Mesenchymal stem cell (in vitro differentiated cells and primary cell): Measurements from ENCODE around the gene COG7.

ENCODE experiments used
- DNase-seq: peaks from one replicate; pipeline ENCODE4 v3.0.0-alpha.2; 2013
- H2AFZ ChIP-seq: one replicate; pipeline ENCODE4 v1.6.1; 2013; ENCODE audit warnings: low read depth, mild to moderate bottlenecking, control low read depth, inconsistent platforms, low read length, moderate library complexity
- H2AK5ac ChIP-seq: 2 replicates; pipeline ENCODE4 v1.6.1; 2013; ENCODE audit warnings: low read length, moderate library complexity, mild to moderate bottlenecking, inconsistent platforms; ENCODE audit not compliant: severe bottlenecking
- H2BK120ac ChIP-seq: one replicate; pipeline ENCODE4 v1.6.1; 2013; ENCODE audit warnings: low read depth, mild to moderate bottlenecking, inconsistent platforms, low read length, moderate library complexity
- H2BK12ac ChIP-seq, 2 experiments: one replicate each; pipeline ENCODE4 v1.6.1; 2013; ENCODE audit warnings: inconsistent platforms in 2 of 2, low read length in 2 of 2, mild to moderate bottlenecking in 2 of 2, moderate library complexity in 2 of 2, control low read depth in 1 of 2
- H2BK15ac ChIP-seq: one replicate; pipeline ENCODE4 v1.6.1; 2013; ENCODE audit warnings: mild to moderate bottlenecking, low read depth, inconsistent platforms; ENCODE audit not compliant: poor library complexity, severe bottlenecking
- H2BK5ac ChIP-seq: 2 replicates; pipeline ENCODE4 v1.6.1; 2013; ENCODE audit warnings: low read depth, mild to moderate bottlenecking, low read length, control low read depth, inconsistent platforms; ENCODE audit not compliant: poor library complexity, severe bottlenecking
- H3K14ac ChIP-seq, 2 experiments: one replicate each; pipeline ENCODE4 v1.6.1; 2013; ENCODE audit warnings: inconsistent platforms in 2 of 2, low read length in 2 of 2, control low read depth in 1 of 2, mild to moderate bottlenecking in 1 of 2, moderate library complexity in 1 of 2
- H3K18ac ChIP-seq, 2 experiments: one replicate each; pipeline ENCODE4 v1.6.1; 2013; ENCODE audit warnings: inconsistent platforms in 2 of 2, low read length in 2 of 2, control low read depth in 1 of 2, low read depth in 1 of 2, mild to moderate bottlenecking in 1 of 2
- H3K23ac ChIP-seq, 2 experiments: one replicate each; pipeline ENCODE4 v1.6.1; 2013; ENCODE audit warnings: inconsistent platforms in 2 of 2, low read length in 2 of 2, mild to moderate bottlenecking in 2 of 2, moderate library complexity in 2 of 2, control low read depth in 1 of 2
- H3K27ac ChIP-seq: 2 replicates; pipeline ENCODE4 v1.5.1; 2013; ENCODE audit warnings: mild to moderate bottlenecking, moderate library complexity, low read length, control low read depth, inconsistent platforms; ENCODE audit not compliant: poor library complexity, severe bottlenecking
- H3K27me3 ChIP-seq, 2 experiments: 2 replicates each; pipeline versions ENCODE4 v1.6.1 to v1.7.0; 2013; ENCODE audit warnings: low read length in 2 of 2, mild to moderate bottlenecking in 2 of 2, moderate library complexity in 2 of 2, control low read depth in 1 of 2, inconsistent platforms in 1 of 2; ENCODE audit not compliant: control insufficient read depth in 1 of 2, insufficient read depth in 1 of 2
- H3K36me3 ChIP-seq, 2 experiments: 2 replicates each; pipeline versions ENCODE4 v1.6.1 to v1.7.0; 2013; ENCODE audit warnings: low read length in 2 of 2, control low read depth in 1 of 2, inconsistent platforms in 1 of 2, low read depth in 1 of 2, mild to moderate bottlenecking in 1 of 2; ENCODE audit not compliant: insufficient read depth in 2 of 2, control insufficient read depth in 1 of 2
- H3K4ac ChIP-seq, 2 experiments: one replicate each; pipeline ENCODE4 v1.6.1; 2013; ENCODE audit warnings: inconsistent platforms in 2 of 2, low read length in 2 of 2, mild to moderate bottlenecking in 2 of 2, moderate library complexity in 2 of 2, control low read depth in 1 of 2, low read depth in 1 of 2
- H3K4me1 ChIP-seq: 2 replicates; pipeline ENCODE4 v1.6.1; 2013; ENCODE audit warnings: low read depth, low read length, control low read depth; ENCODE audit not compliant: control insufficient read depth, insufficient read depth
- H3K4me2 ChIP-seq: 2 replicates; pipeline ENCODE4 v1.6.1; 2013; ENCODE audit warnings: low read length, mild to moderate bottlenecking, inconsistent platforms; ENCODE audit not compliant: poor library complexity, severe bottlenecking
- H3K4me3 ChIP-seq, 2 experiments: 2 replicates each; pipeline versions ENCODE4 v1.5.1 to v1.7.0; 2013; ENCODE audit warnings: low read length in 2 of 2, mild to moderate bottlenecking in 2 of 2, control low read depth in 1 of 2, low read depth in 1 of 2; ENCODE audit not compliant: insufficient read depth in 1 of 2
- H3K79me1 ChIP-seq: replicated peaks from 2 replicates; pipeline ENCODE4 v1.6.1; 2013; ENCODE audit warnings: mild to moderate bottlenecking, control low read depth, low read length, inconsistent platforms; ENCODE audit not compliant: poor library complexity, severe bottlenecking
- H3K9ac ChIP-seq: 2 replicates; pipeline ENCODE4 v1.7.0; 2013; ENCODE audit warnings: mild to moderate bottlenecking, low read length, moderate library complexity
- H3K9me3 ChIP-seq: 2 replicates; pipeline ENCODE4 v1.7.0; 2013; ENCODE audit warnings: mild to moderate bottlenecking, low read length; ENCODE audit not compliant: control insufficient read depth
- H4K8ac ChIP-seq: one replicate; pipeline ENCODE4 v1.6.1; 2013; ENCODE audit warnings: inconsistent platforms, mild to moderate bottlenecking, low read length, moderate library complexity
- H4K91ac ChIP-seq: one replicate; pipeline ENCODE4 v1.6.1; 2013; ENCODE audit warnings: mild to moderate bottlenecking, low read length, inconsistent platforms
- WGBS: methylation state at CpG from one replicate; pipeline ENCODE4 v1.1.7; 2013; ENCODE audit warnings: mixed read lengths; 5-methylcytosine and 5-hydroxymethylcytosine counted together

COG7 gene

DNA sequence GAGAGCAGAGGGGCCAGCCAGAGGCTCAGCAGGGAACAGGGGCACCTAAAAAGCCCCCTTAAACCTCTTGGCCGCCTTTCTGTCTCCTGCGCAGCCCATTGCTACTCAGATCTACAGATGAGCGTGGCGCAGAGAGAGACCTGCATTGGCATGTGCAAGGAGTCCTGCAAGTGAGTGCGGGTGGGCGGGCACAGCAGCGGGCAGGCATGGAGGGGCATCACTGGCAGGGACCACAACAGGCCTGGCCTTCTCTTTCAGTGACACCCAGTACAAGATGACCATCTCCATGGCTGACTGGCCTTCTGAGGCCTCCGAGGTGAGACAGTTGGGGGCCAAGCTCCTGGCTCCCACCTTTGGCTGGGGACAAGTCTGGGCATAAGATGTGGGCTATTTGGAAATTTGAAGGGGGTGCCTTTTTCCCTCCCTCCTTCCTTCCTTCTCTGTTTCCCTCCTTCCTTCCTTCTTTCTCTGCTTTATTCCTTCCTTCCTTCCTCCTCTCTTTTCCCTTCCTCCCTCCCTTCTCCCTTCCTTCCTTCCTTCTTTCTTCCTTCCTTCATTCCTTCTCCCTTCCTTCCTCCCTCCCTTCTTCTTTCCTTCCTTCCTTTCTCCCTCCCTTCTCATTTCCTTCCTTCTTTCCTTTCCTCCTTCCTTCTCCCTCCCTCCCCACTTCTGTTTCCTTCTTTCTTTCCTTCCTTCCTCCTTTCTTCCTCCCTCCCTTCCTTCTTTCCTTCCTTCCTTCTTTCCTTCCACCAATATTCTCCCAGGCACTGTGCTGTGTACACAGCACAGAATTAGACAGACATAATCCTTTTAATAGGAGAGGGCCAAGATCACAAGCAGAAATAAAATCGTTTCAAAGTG is 75.7 kb downstream of the COG7 start:
- WGBS, result 94% methylated on average over 8 of the region's 9 CpGs
- no peaks in the 10 kb centered on the region for H3K36me3 ChIP-seq
- H4K91ac ChIP-seq, result no peak overlapping the region
- no peak overlapping the region for H2AFZ ChIP-seq
- no peak overlapping the region for H3K4me3 ChIP-seq
- peaks cover 3% of the 10 kb centered on the region for H3K4me1 ChIP-seq
- no peak overlapping the region for H3K9ac ChIP-seq
- H2BK12ac ChIP-seq, result no peak overlapping the region
- H3K27me3 ChIP-seq, result peaks cover 12 to 24% of the 10 kb centered on the region in 2 experiments
- H3K18ac ChIP-seq, result no peak overlapping the region
- H3K27ac ChIP-seq, result no peak overlapping the region
- no peak for DNase-seq
- no peak overlapping the region for H4K8ac ChIP-seq
- H2BK5ac ChIP-seq, result no peak overlapping the region
- no peaks in the 10 kb centered on the region for H3K79me1 ChIP-seq
- no peak overlapping the region for H3K4me2 ChIP-seq
- H3K9me3 ChIP-seq, result no peaks in the 10 kb centered on the region
- no peak overlapping the region for H2BK120ac ChIP-seq
- H3K4ac ChIP-seq, result no peak overlapping the region
- H3K23ac ChIP-seq, result no peak overlapping the region
- H3K14ac ChIP-seq, result no peak overlapping the region
- H2AK5ac ChIP-seq, result no peak overlapping the region
- H2BK15ac ChIP-seq, result no peak overlapping the region

DNA sequence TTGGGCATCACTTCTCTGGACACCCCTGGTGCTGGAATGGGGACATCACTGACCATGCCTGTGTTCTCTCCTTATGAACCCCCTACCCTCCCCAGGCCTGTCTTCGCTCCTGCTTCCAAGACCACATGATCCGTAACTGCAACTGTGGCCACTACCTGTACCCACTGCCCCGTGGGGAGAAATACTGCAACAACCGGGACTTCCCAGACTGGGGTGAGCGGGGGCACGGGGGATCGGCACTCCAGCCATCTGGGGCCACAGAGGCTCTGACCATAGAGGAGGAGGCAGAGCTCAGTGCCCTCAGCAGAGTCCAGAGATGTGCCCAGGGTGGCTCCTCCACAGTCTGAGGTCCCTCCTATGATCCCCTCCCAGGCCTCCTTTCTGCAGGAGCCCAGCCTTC is 77.3 kb downstream of the COG7 start:
- no peak for DNase-seq
- Histone ChIP-seq H2AFZ (no peak overlapping the region), H2BK5ac (no peak overlapping the region), H3K14ac (no peak overlapping the region), H2BK15ac (no peak overlapping the region), H3K9me3 (no peaks in the 10 kb centered on the region), H2BK120ac (no peak overlapping the region), H3K4me3 (no peak overlapping the region), H3K23ac (no peak overlapping the region), H3K27ac (no peak overlapping the region), H3K79me1 (no peaks in the 10 kb centered on the region), H3K4me1 (peaks cover 3% of the 10 kb centered on the region), H4K8ac (no peak overlapping the region), H4K91ac (no peak overlapping the region), H2BK12ac (no peak overlapping the region), H3K18ac (no peak overlapping the region), H3K4ac (no peak overlapping the region), H3K36me3 (no peaks in the 10 kb centered on the region), H3K27me3 (peaks cover 12 to 28% of the 10 kb centered on the region in 2 experiments), H3K4me2 (no peak overlapping the region), H3K9ac (no peak overlapping the region), H2AK5ac (no peak overlapping the region)
- 87% methylated on average over 7 of the region's 7 CpGs for WGBS

DNA sequence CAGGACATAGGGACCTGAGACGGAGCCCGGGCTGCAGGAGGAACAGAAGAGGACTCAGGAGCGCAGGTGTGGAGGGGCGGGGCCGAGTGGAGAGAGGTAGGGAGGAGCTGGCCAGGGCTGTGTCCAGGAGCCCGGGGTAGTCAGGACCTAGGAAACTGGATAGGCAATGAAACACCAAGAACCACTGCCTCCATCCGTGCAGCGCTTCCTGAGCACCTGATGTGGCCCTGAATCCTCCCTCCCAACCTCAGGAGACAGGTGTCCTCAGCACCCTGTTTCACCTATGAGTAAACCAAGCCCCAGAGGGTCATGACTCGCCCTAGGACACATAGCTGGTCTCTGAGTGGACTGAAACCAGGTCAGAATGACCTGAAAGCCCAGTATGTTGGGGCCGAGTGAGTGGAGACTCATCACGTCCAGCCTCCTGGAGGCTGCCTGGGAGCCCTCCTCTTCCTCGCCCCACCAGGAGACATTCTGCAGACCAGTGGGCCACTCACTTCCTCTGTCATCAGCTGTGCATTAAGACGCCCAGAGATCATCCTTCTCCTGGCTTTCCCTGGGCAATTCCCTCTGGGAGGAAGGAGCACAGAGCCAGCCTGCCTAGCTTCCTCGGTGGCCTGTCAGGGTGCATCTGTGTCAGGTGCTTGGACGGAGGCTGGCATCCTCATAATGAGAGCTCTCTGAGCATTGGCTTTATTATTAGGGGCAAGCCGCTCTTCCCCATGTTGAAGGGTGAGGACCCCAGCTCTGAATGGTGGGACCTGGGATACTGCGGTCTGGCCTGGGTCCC is 78.1 kb downstream of the COG7 start:
- no peaks in the 10 kb centered on the region for H3K36me3 ChIP-seq
- no peak overlapping the region for H2AFZ ChIP-seq
- H3K18ac ChIP-seq, result no peak overlapping the region
- H3K23ac ChIP-seq, result no peak overlapping the region
- H4K8ac ChIP-seq, result no peak overlapping the region
- no peak overlapping the region for H2BK120ac ChIP-seq
- no peak overlapping the region for H3K4me2 ChIP-seq
- no peak for DNase-seq
- H3K9ac ChIP-seq, result no peak overlapping the region
- no peaks in the 10 kb centered on the region for H3K9me3 ChIP-seq
- peaks cover 3% of the 10 kb centered on the region for H3K4me1 ChIP-seq
- 81% methylated on average over 17 of the region's 17 CpGs for WGBS
- no peak overlapping the region for H3K4me3 ChIP-seq
- no peak overlapping the region for H3K4ac ChIP-seq
- H2BK12ac ChIP-seq, result no peak overlapping the region
- no peak overlapping the region for H3K14ac ChIP-seq
- H3K79me1 ChIP-seq, result no peaks in the 10 kb centered on the region
- no peak overlapping the region for H4K91ac ChIP-seq
- no peak overlapping the region for H3K27ac ChIP-seq
- H2BK15ac ChIP-seq, result no peak overlapping the region
- no peak overlapping the region for H2BK5ac ChIP-seq
- H3K27me3 ChIP-seq, result peaks cover 12 to 30% of the 10 kb centered on the region in 2 experiments
- no peak overlapping the region for H2AK5ac ChIP-seq
